ENCODE results near the gene CDC20B. TPM values are rescaled to one million over a fixed set of nuclear protein-coding genes. Genes with fewer than 3 reads are reported as not detected.

CDC20B gene
- 0.34 TPM for total RNA-seq (ENCODE audit: unreplicated experiment)
- long read RNA-seq: 0 reads

DNA sequence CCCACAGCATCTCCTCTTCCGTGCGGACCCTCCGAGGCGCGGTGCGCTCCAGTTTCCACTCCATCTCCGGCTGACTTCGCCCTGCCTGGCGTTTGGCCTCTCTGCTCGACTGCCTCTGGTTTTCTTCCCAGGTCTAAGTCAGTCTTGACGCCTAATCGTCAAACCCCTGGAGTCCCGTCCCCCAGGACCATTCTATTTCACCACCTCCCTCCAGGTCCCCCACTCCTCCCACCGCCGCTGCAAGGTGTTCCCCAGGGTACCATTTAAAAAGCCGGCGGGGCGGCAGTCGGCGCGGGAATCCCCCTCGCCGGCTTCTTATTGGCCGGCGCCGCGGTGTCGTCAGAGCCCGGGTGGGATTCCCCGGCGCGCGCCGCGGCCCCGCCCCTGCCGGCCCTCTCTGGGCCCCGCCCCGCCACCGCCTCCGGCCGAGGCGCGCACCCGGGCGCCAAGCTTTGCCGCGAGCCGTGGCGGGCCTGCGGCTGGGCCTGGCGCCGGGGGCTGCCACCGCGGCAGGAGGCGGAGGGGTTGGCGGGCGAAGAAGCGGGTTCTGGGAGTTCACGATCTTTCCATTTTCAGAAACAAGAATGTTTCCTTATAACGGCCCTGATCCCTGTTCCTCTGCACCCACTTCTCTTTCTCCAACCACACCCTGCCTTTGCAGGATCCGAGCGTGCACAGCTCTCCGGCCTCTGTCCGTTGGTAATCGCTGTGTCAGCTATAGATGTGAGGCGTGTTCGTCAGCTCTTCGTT, at the start of gene CDC20B:
Gene CDC20B, minus strand, starts transcription at position 241 of the 750 bp plus-strand sequence. Its CDS starts 177 bp downstream, at position 64.
- Mint-ChIP-seq H3K27ac (ENCODE audit: unreplicated experiment) (peak within 1 kb of the TSS; percentile 91), H3K4me1 (ENCODE audit: low read depth, unreplicated experiment) (peaks cover 21% of the 10 kb centered on the region), H3K4me3 (ENCODE audit: unreplicated experiment) (peak within 1 kb of the TSS; percentile 97), H3K9me3 (ENCODE audit: unreplicated experiment) (peaks cover 12% of the 10 kb centered on the region), H3K36me3 (ENCODE audit: unreplicated experiment) (no peaks in the 10 kb centered on the region), H3K27me3 (ENCODE audit: unreplicated experiment) (peaks cover 4% of the 10 kb centered on the region)
- peak; percentile 87 for DNase-seq
- TF ChIP-seq, protein P1, sequence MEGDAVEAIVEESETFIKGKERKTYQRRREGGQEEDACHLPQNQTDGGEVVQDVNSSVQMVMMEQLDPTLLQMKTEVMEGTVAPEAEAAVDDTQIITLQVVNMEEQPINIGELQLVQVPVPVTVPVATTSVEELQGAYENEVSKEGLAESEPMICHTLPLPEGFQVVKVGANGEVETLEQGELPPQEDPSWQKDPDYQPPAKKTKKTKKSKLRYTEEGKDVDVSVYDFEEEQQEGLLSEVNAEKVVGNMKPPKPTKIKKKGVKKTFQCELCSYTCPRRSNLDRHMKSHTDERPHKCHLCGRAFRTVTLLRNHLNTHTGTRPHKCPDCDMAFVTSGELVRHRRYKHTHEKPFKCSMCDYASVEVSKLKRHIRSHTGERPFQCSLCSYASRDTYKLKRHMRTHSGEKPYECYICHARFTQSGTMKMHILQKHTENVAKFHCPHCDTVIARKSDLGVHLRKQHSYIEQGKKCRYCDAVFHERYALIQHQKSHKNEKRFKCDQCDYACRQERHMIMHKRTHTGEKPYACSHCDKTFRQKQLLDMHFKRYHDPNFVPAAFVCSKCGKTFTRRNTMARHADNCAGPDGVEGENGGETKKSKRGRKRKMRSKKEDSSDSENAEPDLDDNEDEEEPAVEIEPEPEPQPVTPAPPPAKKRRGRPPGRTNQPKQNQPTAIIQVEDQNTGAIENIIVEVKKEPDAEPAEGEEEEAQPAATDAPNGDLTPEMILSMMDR (IDR thresholded peaks at IDR 0.05; ENCODE audit: partially characterized antibody, unreplicated experiment): no peak

DNA sequence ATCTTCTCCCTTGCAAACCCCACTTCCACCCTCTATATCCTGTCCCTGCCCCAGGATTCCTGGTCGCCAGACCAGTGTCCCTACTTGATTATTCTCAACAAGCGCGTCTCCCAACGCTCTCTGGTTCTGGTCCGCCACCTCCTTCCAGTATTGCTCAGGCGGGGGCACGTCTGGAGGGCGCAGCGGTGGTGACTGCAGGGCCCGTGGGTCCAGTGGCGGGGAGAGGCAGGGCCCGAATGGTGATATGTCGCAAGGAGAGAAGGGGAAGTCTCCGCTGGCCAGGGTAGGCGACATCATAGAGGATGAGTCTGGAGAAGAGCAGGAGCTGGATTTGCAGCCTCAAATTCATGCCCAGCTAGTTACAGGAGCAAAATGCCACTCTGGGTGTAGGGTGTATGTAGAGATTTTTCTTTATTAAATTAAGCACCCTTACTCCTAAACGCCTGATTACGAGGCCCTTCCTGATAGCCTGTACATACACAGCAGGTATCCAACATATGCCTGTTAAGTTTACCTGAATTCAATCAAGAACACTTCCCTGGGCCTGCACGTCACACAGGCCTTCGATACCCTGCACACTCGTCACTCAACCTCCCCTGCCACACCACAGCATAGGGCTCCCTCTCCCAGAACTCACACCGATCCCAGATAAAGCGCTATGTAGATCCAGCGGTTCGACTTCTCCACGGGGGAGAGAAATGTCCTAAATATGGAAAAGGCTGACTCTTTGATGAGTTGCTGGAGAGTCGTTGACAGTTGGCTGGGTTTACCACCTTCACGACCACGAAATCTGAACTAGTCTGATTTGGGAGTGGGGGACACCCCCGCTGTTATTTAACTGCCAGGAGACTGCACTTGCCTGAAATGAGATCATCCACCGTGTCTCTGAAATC, 49.4 kb upstream of the CDC20B start:
- TF ChIP-seq, protein P1 (IDR thresholded peaks at IDR 0.05; ENCODE audit: partially characterized antibody, unreplicated experiment): no peak
- H3K9me3 Mint-ChIP-seq (ENCODE audit: unreplicated experiment): peaks cover 5% of the 10 kb centered on the region
- H3K27ac Mint-ChIP-seq (ENCODE audit: unreplicated experiment): no peak overlapping the region
- H3K4me1 Mint-ChIP-seq (ENCODE audit: low read depth, unreplicated experiment): no peaks in the 10 kb centered on the region
- DNase-seq: no peak
- no peaks in the 10 kb centered on the region for H3K36me3 Mint-ChIP-seq (ENCODE audit: unreplicated experiment)
- peak overlapping the region; percentile 12 for H3K4me3 Mint-ChIP-seq (ENCODE audit: unreplicated experiment)
- peaks cover 29% of the 10 kb centered on the region for H3K27me3 Mint-ChIP-seq (ENCODE audit: unreplicated experiment)

GRCh38 chr5:55220433-55221185, 47.6 kb upstream of the CDC20B start:
- Mint-ChIP-seq H3K4me3 (ENCODE audit: unreplicated experiment) (peak overlapping the region; percentile 91), H3K9me3 (ENCODE audit: unreplicated experiment) (peaks cover 4% of the 10 kb centered on the region), H3K27me3 (ENCODE audit: unreplicated experiment) (peaks cover 28% of the 10 kb centered on the region), H3K27ac (ENCODE audit: unreplicated experiment) (no peak overlapping the region), H3K4me1 (ENCODE audit: low read depth, unreplicated experiment) (no peaks in the 10 kb centered on the region), H3K36me3 (ENCODE audit: unreplicated experiment) (no peaks in the 10 kb centered on the region)
- TF ChIP-seq, protein P1 (IDR thresholded peaks at IDR 0.05; ENCODE audit: partially characterized antibody, unreplicated experiment): no peak
- peak; percentile 71 for DNase-seq

DNA sequence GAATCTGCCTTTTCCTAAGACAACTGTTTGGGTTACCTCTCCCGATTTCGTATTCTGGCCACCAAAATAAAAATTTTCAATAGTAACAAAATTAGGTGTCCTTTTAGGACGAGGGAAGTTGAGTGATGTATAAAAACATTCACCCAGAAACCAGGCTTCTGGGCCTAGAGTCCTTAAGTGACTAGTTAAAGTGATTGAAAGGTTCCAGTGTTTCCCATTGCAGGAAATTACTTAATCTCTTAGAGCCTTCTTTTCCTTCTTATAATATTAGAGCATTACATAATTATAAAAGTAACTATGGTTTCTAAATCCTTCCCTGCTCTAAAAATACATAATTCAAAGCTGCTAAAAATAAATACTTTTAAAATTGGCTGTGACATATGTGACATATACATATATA, 46.8 kb upstream of the CDC20B start:
- H3K9me3 Mint-ChIP-seq (ENCODE audit: unreplicated experiment): peaks cover 3% of the 10 kb centered on the region
- peak overlapping the region; percentile 91 for H3K4me3 Mint-ChIP-seq (ENCODE audit: unreplicated experiment)
- H3K27me3 Mint-ChIP-seq (ENCODE audit: unreplicated experiment): peaks cover 22% of the 10 kb centered on the region
- no peaks in the 10 kb centered on the region for H3K36me3 Mint-ChIP-seq (ENCODE audit: unreplicated experiment)
- no peak for DNase-seq
- H3K27ac Mint-ChIP-seq (ENCODE audit: unreplicated experiment): no peak overlapping the region
- H3K4me1 Mint-ChIP-seq (ENCODE audit: low read depth, unreplicated experiment): no peaks in the 10 kb centered on the region
- TF ChIP-seq, protein P1 (IDR thresholded peaks at IDR 0.05; ENCODE audit: partially characterized antibody, unreplicated experiment): no peak
